Aorta (tissue), 5 donors: ENCODE measurements around the gene CHFR. TPM values are rescaled to one million over a fixed set of nuclear protein-coding genes. Genes with fewer than 3 reads are reported as not detected.
"Not testable (repeated sequence)": the region's sequence is repeated elsewhere in the genome, so short reads cannot be mapped to it uniquely, and the experiment has no call there.

Experiments
- ATAC-seq: fragments of 200-7000 bp; cut with Tn5 transposase; one replicate; pipeline ENCODE4 v1.9.1; 2022; ENCODE audit warnings: moderate library complexity; ENCODE audit not compliant: low FRiP score
- DNase-seq, 2 donors: peaks; one replicate each; pipeline ENCODE4 v3.0.0-alpha.2; 2020
- H3K27ac ChIP-seq, 2 donors: one replicate each; pipeline ENCODE4 v1.5.1; 2013; ENCODE audit warnings: low read length in 2 of 2, mild to moderate bottlenecking in 2 of 2, moderate library complexity in 2 of 2, control low read depth in 1 of 2, inconsistent platforms in 1 of 2, low read depth in 1 of 2
- H3K27me3 ChIP-seq, 2 donors: one replicate each; pipeline ENCODE4 v1.6.1; 2013; ENCODE audit warnings: control low read depth in 1 of 2, low read length in 1 of 2, mild to moderate bottlenecking in 1 of 2, moderate library complexity in 1 of 2; ENCODE audit not compliant: insufficient read depth in 2 of 2, control insufficient read depth in 1 of 2
- H3K36me3 ChIP-seq, 2 donors: one replicate each; pipeline ENCODE4 v1.6.1; 2013; ENCODE audit warnings: control low read depth in 1 of 2, low read length in 1 of 2, mild to moderate bottlenecking in 1 of 2; ENCODE audit not compliant: insufficient read depth in 2 of 2, control insufficient read depth in 1 of 2
- H3K4me1 ChIP-seq, 2 donors: one replicate each; pipeline ENCODE4 v1.6.1; 2013; ENCODE audit warnings: low read length in 2 of 2, control low read depth in 1 of 2, mild to moderate bottlenecking in 1 of 2, moderate library complexity in 1 of 2; ENCODE audit not compliant: insufficient read depth in 2 of 2, control insufficient read depth in 1 of 2
- H3K4me3 ChIP-seq, 2 donors: one replicate each; pipeline ENCODE4 v1.5.1; 2013; ENCODE audit warnings: low read length in 2 of 2, control low read depth in 1 of 2, mild to moderate bottlenecking in 1 of 2
- H3K9me3 ChIP-seq: one replicate; pipeline ENCODE4 v1.6.1; 2013; ENCODE audit warnings: mild to moderate bottlenecking, low read length; ENCODE audit not compliant: control insufficient read depth
- WGBS, 2 donors: extraction: QIAGEN DNeasy Blood & Tissue Kit; methylation state at CpG; one replicate each; pipeline ENCODE4 v1.1.7; 2013; 5-methylcytosine and 5-hydroxymethylcytosine counted together
- intact Hi-C, 2 donors: fragments of 100-400 bp; cut with DNase I; formaldehyde crosslinking; loops; one replicate each; pipeline versions ENCODE4 v1.14.2 to v1.15.0; 2022
- polyA plus RNA-seq, 2 donors: library from polyadenylated mRNA; stranded (reverse); fragments of 200-250 nt; gene quantifications; one replicate each; pipeline ENCODE4 v1.2.3, GENCODE V29; 2013
- total RNA-seq, 2 donors: library from RNA; stranded (reverse); fragmentation: NEBNext Ultra II Directional; extraction: Animal tissue kit (Norgen Biotek cat#: 25700); gene quantifications; one replicate each; pipeline ENCODE4 v1.2.1, GENCODE V29; 2021
- donor health status: healthy with polysubstance abuse.
- donor health status: Bipolar disorder and iron deficiency.
- donor health status: DM: no; HTN: no; CAD: no.
- donor health status: DM: no; HTN: no; CAD: no.
- donor health status: DM: yes; HTN: yes; CAD: no.

CHFR gene
- total and polyA plus RNA-seq, 4 donors, result 9.1 to 58.7 (median 44.9) TPM

DNA sequence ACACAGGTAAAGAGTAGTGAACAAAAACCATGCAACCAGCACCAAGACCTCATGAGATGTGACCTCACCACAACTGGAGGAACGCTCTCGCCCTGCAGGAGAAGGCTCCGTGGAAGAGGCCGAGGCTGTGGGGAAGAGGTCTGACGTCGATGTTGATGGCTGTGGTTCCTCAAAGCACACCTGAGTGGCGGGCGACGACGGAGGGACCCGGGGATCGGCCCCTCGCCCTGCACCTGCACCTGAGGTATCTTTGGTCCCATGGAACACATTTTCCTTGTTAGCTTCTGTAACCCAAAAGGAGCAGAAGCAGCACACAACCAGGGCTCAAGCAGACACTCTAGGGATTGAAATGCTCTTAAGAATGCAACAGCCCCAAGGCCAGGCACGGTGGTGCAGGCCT lies 17.9 kb downstream of the CHFR start:
- Histone ChIP-seq H3K36me3 (peaks cover 0 to 9% of the 10 kb centered on the region in 2 donors), H3K4me1 (no peaks in the 10 kb centered on the region)
- WGBS, 2 donors, result 95 to 96% methylated on average over 14 of the region's 14 CpGs

DNA sequence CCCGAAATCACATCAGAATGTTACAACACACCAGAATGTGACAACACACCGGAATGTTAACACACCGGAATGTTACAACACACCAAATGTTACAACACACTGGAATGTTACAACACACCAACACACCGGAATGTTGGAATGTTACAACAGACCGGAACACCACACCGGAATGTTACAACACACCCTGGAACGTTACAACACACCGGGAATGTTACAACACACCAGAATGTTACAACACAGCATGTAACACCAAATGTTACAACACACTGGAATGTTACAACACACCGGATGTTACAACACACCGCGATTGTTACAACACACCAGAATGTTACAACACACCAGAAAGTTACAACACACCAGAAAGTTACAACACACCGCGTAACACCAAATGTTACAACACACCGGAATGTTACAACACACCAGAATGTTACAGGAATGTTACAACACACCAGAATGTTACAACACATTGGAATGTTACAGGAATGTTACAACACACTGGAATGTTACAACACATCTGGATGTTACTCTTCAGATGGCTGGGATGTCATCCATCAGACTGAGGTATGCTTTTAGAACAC lies 21.1 kb downstream of the CHFR start:
- no peaks in the 10 kb centered on the region for H3K27me3 ChIP-seq
- intact Hi-C loops, result no loop called here
- H3K4me1 ChIP-seq, result no peaks in the 10 kb centered on the region
- H3K36me3 ChIP-seq, result peaks cover 0 to 9% of the 10 kb centered on the region in 2 donors
- DNase-seq (no peak), ATAC-seq (no peak)
- H3K9me3 ChIP-seq, result no peaks in the 10 kb centered on the region
- H3K27ac ChIP-seq, result no peak overlapping the region
- no peak overlapping the region for H3K4me3 ChIP-seq
- WGBS, 2 donors, result 92% methylated on average over 14 of the region's 14 CpGs

More for the DNA sequence above, 17.9 kb downstream of the CHFR start:
- Histone ChIP-seq H3K4me3 (no peak overlapping the region), H3K9me3 (no peaks in the 10 kb centered on the region), H3K27ac (no peak overlapping the region), H3K27me3 (no peaks in the 10 kb centered on the region)
- intact Hi-C loops, result no loop called here
- DNase-seq (no peak), ATAC-seq (no peak)

DNA sequence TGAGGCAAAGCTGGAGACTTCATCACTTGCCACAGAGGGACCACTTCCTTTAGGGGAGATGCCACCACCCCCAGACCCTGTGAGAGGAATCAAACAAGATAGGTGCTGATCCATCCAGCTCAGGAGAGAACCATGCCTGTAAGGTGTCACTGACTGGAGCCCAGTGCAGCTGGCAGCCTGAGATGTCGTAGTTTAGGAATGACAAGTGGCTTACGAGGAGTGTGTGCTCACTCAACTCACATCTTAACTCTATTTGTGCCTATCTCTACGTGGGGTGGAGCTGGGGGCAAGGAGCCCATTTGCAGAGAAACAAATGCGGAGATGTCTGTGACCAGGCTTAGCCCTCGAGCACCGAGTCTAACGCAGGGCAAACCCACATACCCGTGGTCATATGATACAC lies 25.8 kb downstream of the CHFR start:
- no peaks in the 10 kb centered on the region for H3K4me1 ChIP-seq
- peaks cover 0 to 5% of the 10 kb centered on the region in 2 donors for H3K36me3 ChIP-seq
- ATAC-seq (no peak), DNase-seq (no peak)
- 92 to 94% methylated on average over 8 of the region's 8 CpGs for WGBS, 2 donors
- intact Hi-C loops, result no loop called here
- H3K27me3 ChIP-seq, result no peaks in the 10 kb centered on the region
- no peak overlapping the region for H3K4me3 ChIP-seq
- H3K9me3 ChIP-seq, result no peaks in the 10 kb centered on the region
- H3K27ac ChIP-seq, result no peak overlapping the region

DNA sequence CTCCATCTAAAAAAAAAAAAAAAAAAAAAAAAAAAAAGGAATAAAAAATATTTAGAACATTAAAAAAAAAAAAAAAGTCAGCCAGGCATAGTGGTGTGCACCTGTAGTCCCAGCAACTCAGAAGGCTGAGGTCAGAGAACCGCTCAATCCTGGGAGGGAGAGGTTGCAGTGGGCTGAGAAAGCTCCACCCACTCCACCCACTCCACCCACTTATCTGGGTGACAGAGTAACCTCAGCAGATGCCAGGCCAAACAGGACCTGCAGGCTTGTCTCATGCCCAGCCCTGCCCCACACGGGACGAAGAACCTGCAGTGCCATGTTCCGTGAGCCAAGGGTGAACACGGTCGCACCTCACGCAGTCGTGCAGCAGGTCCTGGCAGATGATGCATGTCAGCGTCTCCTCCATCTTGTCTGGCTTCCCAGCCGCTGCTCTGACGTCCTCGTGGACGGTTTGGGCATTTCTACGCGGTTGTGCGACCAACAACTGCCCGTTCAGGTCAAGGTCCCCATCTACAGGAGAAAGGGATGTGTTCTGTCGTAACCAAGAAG lies 28.6 kb downstream of the CHFR start:
- H3K36me3 ChIP-seq, result peaks cover 0 to 7% of the 10 kb centered on the region in 2 donors
- 92 to 93% methylated on average over 18 of the region's 18 CpGs for WGBS, 2 donors

DNA sequence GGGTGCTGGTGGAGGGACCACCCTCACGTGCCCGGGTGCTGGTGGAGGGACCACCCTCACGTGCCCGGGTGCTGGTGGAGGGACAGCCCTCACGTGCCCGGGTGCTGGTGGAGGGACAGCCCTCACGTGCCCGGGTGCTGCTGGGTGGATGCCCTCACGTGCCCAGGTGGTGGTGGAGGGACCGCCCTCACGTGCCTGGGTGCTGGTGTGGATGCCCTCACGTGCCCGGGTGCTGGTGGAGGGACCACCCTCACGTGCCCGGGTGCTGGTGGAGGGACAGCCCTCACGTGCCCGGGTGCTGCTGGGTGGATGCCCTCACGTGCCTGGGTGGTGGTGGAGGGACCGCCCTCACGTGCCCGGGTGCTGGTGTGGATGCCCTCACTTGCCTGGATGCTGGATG lies 30.4 kb downstream of the CHFR start:
- H3K27me3 ChIP-seq, H3K36me3 ChIP-seq, ATAC-seq, DNase-seq, H3K9me3 ChIP-seq, H3K4me1 ChIP-seq, H3K4me3 ChIP-seq, H3K27ac ChIP-seq, intact Hi-C loops: not testable (repeated sequence)
- WGBS, 2 donors, result 95% methylated on average over 20 to 21 of the region's 21 CpGs

More for the DNA sequence above, 28.6 kb downstream of the CHFR start:
- H3K4me3 ChIP-seq, result no peak overlapping the region
- no peaks in the 10 kb centered on the region for H3K4me1 ChIP-seq
- intact Hi-C loops, result no loop called here
- H3K27me3 ChIP-seq, result no peaks in the 10 kb centered on the region
- ATAC-seq (no peak), DNase-seq (no peak)
- H3K9me3 ChIP-seq, result no peaks in the 10 kb centered on the region
- no peak overlapping the region for H3K27ac ChIP-seq

DNA sequence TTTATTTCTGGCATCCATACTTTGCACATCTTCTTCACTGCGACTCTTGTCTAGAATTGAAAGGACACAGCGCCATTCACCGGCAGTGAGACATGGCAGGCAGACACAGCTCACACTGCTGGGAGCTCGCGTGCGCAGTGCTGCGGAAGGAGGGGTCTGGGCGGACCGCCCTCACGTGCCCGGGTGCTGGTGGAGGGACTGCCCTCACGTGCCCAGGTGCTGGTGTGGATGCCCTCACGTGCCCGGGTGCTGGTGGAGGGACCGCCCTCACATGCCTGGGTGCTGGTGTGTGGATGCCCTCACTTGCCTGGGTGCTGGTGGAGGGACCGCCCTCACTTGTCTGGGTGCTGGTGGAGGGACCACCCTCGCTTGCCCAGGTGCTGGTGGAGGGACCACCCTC lies 30.8 kb downstream of the CHFR start:
- Histone ChIP-seq H3K27ac (no peak overlapping the region), H3K4me3 (no peak overlapping the region), H3K36me3 (peaks cover 0 to 9% of the 10 kb centered on the region in 2 donors), H3K9me3 (no peaks in the 10 kb centered on the region), H3K27me3 (no peaks in the 10 kb centered on the region), H3K4me1 (no peaks in the 10 kb centered on the region)
- intact Hi-C loops, result no loop called here
- ATAC-seq, result no peak
- 93 to 94% methylated on average over 17 of the region's 17 CpGs for WGBS, 2 donors
- DNase-seq, result no peak

DNA sequence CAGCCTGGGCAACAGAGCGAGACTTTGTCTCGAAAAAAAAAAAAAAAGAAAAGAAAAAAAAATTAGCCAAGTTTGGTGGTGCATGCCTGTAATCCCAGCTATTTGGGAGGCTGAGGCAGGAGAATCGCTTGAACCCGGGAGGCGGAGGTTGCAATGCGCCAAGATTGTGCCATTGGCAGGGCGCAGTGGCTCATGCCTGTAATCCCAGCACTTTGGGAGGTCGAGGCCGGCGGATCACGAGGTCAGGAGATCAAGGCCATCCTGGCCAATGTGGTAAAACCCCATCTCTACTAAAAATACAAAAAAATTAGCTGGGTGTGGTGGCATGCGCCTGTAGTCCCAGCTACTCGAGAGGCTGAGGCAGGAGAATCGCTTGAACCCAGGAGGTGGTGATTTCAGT lies 32.2 kb downstream of the CHFR start:
- 97% methylated on average over 14 of the region's 14 CpGs for WGBS, 2 donors
- DNase-seq, ATAC-seq, H3K4me3 ChIP-seq, H3K4me1 ChIP-seq, H3K36me3 ChIP-seq, intact Hi-C loops, H3K27ac ChIP-seq, H3K9me3 ChIP-seq, H3K27me3 ChIP-seq: not testable (repeated sequence)

DNA sequence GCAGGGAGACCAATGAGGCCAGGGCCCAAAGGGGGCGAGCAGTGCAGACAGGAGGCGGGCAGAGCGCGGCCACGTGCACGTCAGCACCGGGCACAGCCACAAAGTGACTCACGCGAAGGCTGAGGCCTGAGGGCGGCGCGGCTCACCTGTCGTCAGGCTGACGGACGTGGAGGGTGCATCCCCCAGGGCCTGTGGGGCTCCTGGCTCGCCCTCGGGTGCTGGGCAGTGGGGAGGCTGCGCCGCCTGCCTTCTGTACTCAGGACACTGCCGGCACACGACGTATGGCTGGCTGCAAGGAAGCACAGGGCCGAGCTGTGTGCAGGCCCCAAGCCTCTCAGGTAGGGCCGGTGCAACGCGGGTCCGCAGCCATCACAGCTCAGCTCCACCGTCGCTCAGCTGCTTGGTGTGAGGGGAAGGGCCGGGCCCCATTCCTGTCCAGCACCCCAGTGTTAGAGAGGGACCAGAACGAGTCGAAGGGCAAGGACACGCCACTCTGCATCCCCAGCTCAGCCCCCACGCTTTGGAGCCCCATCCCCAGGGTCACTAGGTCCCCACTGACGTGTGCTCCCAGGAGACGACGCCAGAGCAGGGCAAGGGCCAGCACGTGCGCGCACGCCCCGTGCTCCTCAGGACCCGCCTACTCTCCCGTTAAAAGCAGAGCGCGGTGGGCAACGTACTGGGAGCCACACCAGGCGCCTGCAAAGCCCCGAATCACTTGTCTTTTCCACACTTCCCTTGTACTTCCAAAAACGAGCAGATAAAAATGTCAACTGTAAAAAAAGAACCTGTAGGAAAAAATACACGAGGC lies 33.9 kb downstream of the CHFR start:
- no peak for DNase-seq
- no peak for ATAC-seq
- Histone ChIP-seq H3K36me3 (peaks cover 0 to 7% of the 10 kb centered on the region in 2 donors), H3K27me3 (no peaks in the 10 kb centered on the region), H3K9me3 (no peaks in the 10 kb centered on the region), H3K4me3 (no peak overlapping the region), H3K27ac (no peak overlapping the region), H3K4me1 (no peaks in the 10 kb centered on the region)
- WGBS, 2 donors, result 94 to 95% methylated on average over 48 to 51 of the region's 51 CpGs
- intact Hi-C loops, result no loop called here

DNA sequence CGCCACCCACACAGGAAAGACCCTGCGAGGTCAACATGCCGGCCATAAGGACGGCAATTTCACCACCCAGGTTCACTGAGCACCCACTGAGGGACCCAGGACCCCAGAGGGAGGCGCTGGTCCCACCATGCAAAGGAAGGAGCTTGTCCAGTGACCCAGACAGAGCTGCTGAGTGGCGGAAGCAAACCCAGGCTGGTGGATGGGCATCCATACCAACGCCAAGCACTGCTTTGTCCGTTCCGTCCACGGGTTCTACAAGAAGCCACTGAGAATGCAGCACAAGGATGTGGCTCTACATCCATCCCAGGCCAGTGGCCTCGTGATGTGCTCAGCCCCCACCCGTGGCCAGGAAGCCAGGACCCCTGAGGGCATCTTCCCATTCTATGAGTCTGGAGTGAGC lies 34.9 kb downstream of the CHFR start:
- ATAC-seq (no peak), DNase-seq (no peak)
- intact Hi-C loops, result no loop called here
- Histone ChIP-seq H3K9me3 (no peaks in the 10 kb centered on the region), H3K36me3 (peaks cover 0 to 11% of the 10 kb centered on the region in 2 donors), H3K27ac (no peak overlapping the region), H3K27me3 (no peaks in the 10 kb centered on the region), H3K4me1 (no peaks in the 10 kb centered on the region), H3K4me3 (no peak overlapping the region)
- 93 to 95% methylated on average over 12 of the region's 12 CpGs for WGBS, 2 donors
